Astrocyte (in vitro differentiated cells and primary cell): ENCODE data around the gene ERC1. TPM values are rescaled to one million over a fixed set of nuclear protein-coding genes. Genes with fewer than 3 reads are reported as not detected.

Source experiments
- DNase-seq: peaks from one replicate; pipeline ENCODE4 v3.0.0-alpha.2; 2010; ENCODE audit warnings: low read depth
- FAIRE-seq: peaks from 2 replicates; lab custom pipeline; 2011; peaks lifted over from hg19 to GRCh38; lab: Jason Lieb, UNC
- H2AFZ ChIP-seq: 2 replicates; pipeline ENCODE4 v1.6.0; 2012; ENCODE audit warnings: low read depth, low read length, inconsistent platforms
- H3K27ac ChIP-seq: 2 replicates; pipeline ENCODE4 v1.5.1; 2011; ENCODE audit warnings: low read depth, low read length, inconsistent platforms
- H3K27me3 ChIP-seq: 2 replicates; pipeline ENCODE4 v1.6.0; 2011; ENCODE audit warnings: low read length, inconsistent platforms; ENCODE audit not compliant: insufficient read depth
- H3K36me3 ChIP-seq: 2 replicates; pipeline ENCODE4 v1.5.1; 2011; ENCODE audit warnings: low read length, inconsistent platforms; ENCODE audit not compliant: insufficient read depth
- H3K4me1 ChIP-seq: 2 replicates; pipeline ENCODE4 v1.5.1; 2011; ENCODE audit warnings: low read length, inconsistent platforms; ENCODE audit not compliant: insufficient read depth
- H3K4me2 ChIP-seq: 2 replicates; pipeline ENCODE4 v1.6.0; 2012; ENCODE audit warnings: low read length, inconsistent platforms
- H3K4me3 ChIP-seq: 2 replicates; pipeline ENCODE4 v1.5.1; 2011; ENCODE audit warnings: low read depth, mild to moderate bottlenecking, low read length, inconsistent platforms; ENCODE audit not compliant: insufficient read depth
- H3K79me2 ChIP-seq: 2 replicates; pipeline ENCODE4 v1.6.0; 2012; ENCODE audit warnings: mild to moderate bottlenecking, low read length, inconsistent platforms; ENCODE audit not compliant: insufficient read depth
- H3K9ac ChIP-seq: 2 replicates; pipeline ENCODE4 v1.6.0; 2012; ENCODE audit warnings: mild to moderate bottlenecking, low read length, inconsistent platforms
- H3K9me3 ChIP-seq: 2 replicates; pipeline ENCODE4 v1.5.1; 2012; ENCODE audit warnings: low read depth, mild to moderate bottlenecking, low read length, inconsistent platforms; ENCODE audit not compliant: insufficient read depth
- H4K20me1 ChIP-seq: 2 replicates; pipeline ENCODE4 v1.6.0; 2012; ENCODE audit warnings: low read length, inconsistent platforms; ENCODE audit not compliant: insufficient read depth
- H3K27ac Mint-ChIP-seq: one replicate; pipeline ENCODE4 v1.8.0; 2021; ENCODE audit warnings: mild to moderate bottlenecking, mixed read lengths; ENCODE audit not compliant: unreplicated experiment
- H3K27me3 Mint-ChIP-seq: one replicate; pipeline ENCODE4 v1.8.0; 2021; ENCODE audit warnings: low read depth, mixed read lengths; ENCODE audit not compliant: unreplicated experiment
- H3K36me3 Mint-ChIP-seq: one replicate; pipeline ENCODE4 v1.8.0; 2021; ENCODE audit warnings: low read depth, mixed read lengths; ENCODE audit not compliant: unreplicated experiment
- H3K4me1 Mint-ChIP-seq: one replicate; pipeline ENCODE4 v1.8.0; 2021; ENCODE audit warnings: low read depth, mixed read lengths; ENCODE audit not compliant: unreplicated experiment
- H3K4me3 Mint-ChIP-seq: one replicate; pipeline ENCODE4 v1.8.0; 2021; ENCODE audit warnings: mild to moderate bottlenecking, moderate library complexity, mixed read lengths; ENCODE audit not compliant: unreplicated experiment
- H3K9me3 Mint-ChIP-seq: one replicate; pipeline ENCODE4 v1.8.0; 2021; ENCODE audit warnings: mild to moderate bottlenecking, mixed read lengths; ENCODE audit not compliant: unreplicated experiment
- EZH2 ChIP-seq: IDR thresholded peaks from 2 replicates; pipeline ENCODE4 v1.6.1; 2012; ENCODE audit warnings: mild to moderate bottlenecking, low read length, inconsistent platforms; ENCODE audit not compliant: insufficient read depth
- total RNA-seq: library from RNA; stranded (reverse); gene quantifications from 2 replicates; pipeline ENCODE4 v1.2.1, GENCODE V29; 2021
- TF ChIP-seq, protein P1 (sequence below): IDR thresholded peaks from 2 replicates; pipeline ENCODE4 v1.5.1; 2011; ENCODE audit warnings: low read depth, mild to moderate bottlenecking, inconsistent platforms, low read length, moderate library complexity; ENCODE audit not compliant: insufficient read depth

The ERC1 gene
- total RNA-seq, 1 donor from 2014 or later = 67.1 TPM

DNA sequence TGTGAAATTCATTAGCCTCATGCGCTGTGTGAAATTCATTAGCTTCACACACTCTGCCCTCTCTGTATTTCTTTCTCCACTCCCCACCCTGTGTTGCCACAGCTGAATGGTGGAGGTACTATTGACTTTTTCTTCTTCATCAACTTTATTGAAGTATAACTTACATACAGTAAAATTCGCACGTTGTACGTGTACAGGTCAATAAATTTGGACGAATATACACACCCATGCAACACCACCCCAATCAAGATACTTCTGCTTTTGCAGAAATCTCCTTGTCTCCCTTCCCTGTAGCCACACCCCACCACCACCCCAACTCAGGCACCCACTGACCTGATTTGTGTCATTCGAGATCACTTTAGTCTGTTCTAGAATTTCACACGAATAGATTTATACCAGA is 551.6 kb downstream of the ERC1 start:
- H3K9me3 ChIP-seq = no peaks in the 10 kb centered on the region
- no peak overlapping the region for H3K4me2 ChIP-seq
- Mint-ChIP-seq H3K9me3 (no peaks in the 10 kb centered on the region), H3K27ac (no peak overlapping the region), H3K36me3 (peaks cover 29% of the 10 kb centered on the region), H3K27me3 (no peaks in the 10 kb centered on the region), H3K4me1 (peaks cover 9% of the 10 kb centered on the region), H3K4me3 (no peak overlapping the region)
- DNase-seq = no peak
- no peak overlapping the region for H3K9ac ChIP-seq
- TF ChIP-seq EZH2 = no peak
- TF ChIP-seq, protein P1, sequence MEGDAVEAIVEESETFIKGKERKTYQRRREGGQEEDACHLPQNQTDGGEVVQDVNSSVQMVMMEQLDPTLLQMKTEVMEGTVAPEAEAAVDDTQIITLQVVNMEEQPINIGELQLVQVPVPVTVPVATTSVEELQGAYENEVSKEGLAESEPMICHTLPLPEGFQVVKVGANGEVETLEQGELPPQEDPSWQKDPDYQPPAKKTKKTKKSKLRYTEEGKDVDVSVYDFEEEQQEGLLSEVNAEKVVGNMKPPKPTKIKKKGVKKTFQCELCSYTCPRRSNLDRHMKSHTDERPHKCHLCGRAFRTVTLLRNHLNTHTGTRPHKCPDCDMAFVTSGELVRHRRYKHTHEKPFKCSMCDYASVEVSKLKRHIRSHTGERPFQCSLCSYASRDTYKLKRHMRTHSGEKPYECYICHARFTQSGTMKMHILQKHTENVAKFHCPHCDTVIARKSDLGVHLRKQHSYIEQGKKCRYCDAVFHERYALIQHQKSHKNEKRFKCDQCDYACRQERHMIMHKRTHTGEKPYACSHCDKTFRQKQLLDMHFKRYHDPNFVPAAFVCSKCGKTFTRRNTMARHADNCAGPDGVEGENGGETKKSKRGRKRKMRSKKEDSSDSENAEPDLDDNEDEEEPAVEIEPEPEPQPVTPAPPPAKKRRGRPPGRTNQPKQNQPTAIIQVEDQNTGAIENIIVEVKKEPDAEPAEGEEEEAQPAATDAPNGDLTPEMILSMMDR = no peak
- H3K36me3 ChIP-seq = no peaks in the 10 kb centered on the region
- no peak overlapping the region for H3K4me3 ChIP-seq
- no peaks in the 10 kb centered on the region for H3K27me3 ChIP-seq
- no peak for FAIRE-seq
- no peak overlapping the region for H3K27ac ChIP-seq
- peaks cover 9% of the 10 kb centered on the region for H3K4me1 ChIP-seq
- H3K79me2 ChIP-seq = peaks cover 88% of the 10 kb centered on the region
- no peak overlapping the region for H2AFZ ChIP-seq
- H4K20me1 ChIP-seq = peaks cover 74% of the 10 kb centered on the region

DNA sequence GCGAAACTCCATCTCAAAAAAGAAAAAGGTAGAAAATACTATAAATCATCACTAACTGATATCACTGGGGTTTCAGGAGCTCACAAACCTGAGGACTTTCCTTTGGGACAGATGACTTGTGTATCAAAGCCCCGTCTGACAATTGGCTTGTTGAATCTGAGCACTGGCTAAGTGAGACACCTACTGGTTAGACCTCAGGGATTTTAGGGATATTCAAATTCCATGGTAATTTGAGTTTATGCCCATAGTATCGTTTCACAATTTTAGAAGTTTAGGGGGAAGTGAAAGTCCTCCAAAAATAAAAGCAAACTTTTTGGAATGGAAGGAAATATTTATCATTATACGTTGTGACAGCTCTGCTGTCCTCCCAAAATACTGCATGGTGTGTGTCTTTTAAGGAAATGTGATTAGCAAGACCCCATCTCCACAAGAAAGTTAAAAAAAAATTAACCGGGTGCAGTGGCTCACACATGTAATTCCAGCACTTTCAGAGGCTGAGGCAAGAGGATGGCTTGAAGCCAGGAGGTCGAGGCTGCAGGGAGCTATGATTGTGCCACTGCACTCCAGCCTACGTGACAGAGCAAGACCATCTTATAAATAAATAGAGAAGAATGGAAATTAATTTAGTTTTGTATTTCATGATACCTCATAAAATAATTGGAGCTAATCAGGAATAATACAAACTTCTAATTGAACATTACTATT is 554.1 kb downstream of the ERC1 start:
- no peaks in the 10 kb centered on the region for H3K9me3 Mint-ChIP-seq
- no peak overlapping the region for H3K27ac Mint-ChIP-seq
- H3K9me3 ChIP-seq = no peaks in the 10 kb centered on the region
- H4K20me1 ChIP-seq = peaks cover 58% of the 10 kb centered on the region
- H3K36me3 ChIP-seq = no peaks in the 10 kb centered on the region
- no peak overlapping the region for H3K27ac ChIP-seq
- H3K4me3 Mint-ChIP-seq = no peak overlapping the region
- H3K4me1 Mint-ChIP-seq = peaks cover 9% of the 10 kb centered on the region
- H3K4me1 ChIP-seq = peaks cover 9% of the 10 kb centered on the region
- H3K9ac ChIP-seq = no peak overlapping the region
- no peaks in the 10 kb centered on the region for H3K27me3 Mint-ChIP-seq
- no peak overlapping the region for H3K4me2 ChIP-seq
- FAIRE-seq (peak; percentile 37), DNase-seq (no peak)
- peaks cover 83% of the 10 kb centered on the region for H3K79me2 ChIP-seq
- H3K36me3 Mint-ChIP-seq = peaks cover 24% of the 10 kb centered on the region
- no peak overlapping the region for H2AFZ ChIP-seq
- no peak for TF ChIP-seq EZH2
- TF ChIP-seq, protein P1 = peak; percentile 19
- no peak overlapping the region for H3K4me3 ChIP-seq
- H3K27me3 ChIP-seq = no peaks in the 10 kb centered on the region

Other genes starting within 250 kb of the ERC1 start
- 157 and 179 TPM in 2 replicates for gene WNK1, start 238.6 kb upstream of the ERC1 start, total RNA-seq
- gene RAD52, start 41.5 kb upstream of the ERC1 start, total RNA-seq = 11.7 and 12.4 TPM in 2 replicates